GM11168 (cell line): ENCODE measurements around the gene ARHGAP28.

Experiments used
- in situ Hi-C: fragments of 300-500 bp; cut with MboI; formaldehyde crosslinking; loops from one replicate; pipeline ENCODE4 v1.12.0; 2022; ENCODE audit warnings: low sequenced_read_pairs; ENCODE audit not compliant: unreplicated experiment

The ARHGAP28 gene

GRCh38 chr18:6948281-6949055, 219.0 kb downstream of the ARHGAP28 start:
- in situ Hi-C loops = no loop called here

- in situ Hi-C loops = no loop called here
Measured at GRCh38 chr18:6949800-6950586, 220.5 kb downstream of the ARHGAP28 start.

DNA sequence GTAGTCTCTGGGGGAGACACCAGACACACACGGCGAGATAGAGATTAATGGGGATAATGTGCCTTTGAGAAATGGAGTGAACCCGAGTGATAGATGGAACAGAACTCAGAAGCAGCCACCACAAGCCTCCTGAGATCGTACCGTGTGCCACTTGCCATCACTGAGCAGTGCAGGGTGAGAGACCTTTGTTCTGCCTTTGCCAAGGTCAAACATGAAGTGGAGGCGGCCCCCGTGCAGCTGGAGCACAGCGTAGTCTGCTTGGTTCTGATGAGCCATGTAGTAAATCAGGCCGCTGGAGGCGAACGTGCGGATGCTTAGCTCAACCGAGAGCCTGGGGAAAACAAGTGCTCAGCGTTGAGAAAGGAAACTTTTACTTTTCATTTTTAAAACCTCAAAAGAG, 221.1 kb downstream of the ARHGAP28 start:
- in situ Hi-C loops = no loop called here

GRCh38 chr18:6951336-6952090, 222.0 kb downstream of the ARHGAP28 start:
- in situ Hi-C loops = no loop called here

GRCh38 chr18:6954501-6954900, 225.0 kb downstream of the ARHGAP28 start:
- in situ Hi-C loops = no loop called here

DNA sequence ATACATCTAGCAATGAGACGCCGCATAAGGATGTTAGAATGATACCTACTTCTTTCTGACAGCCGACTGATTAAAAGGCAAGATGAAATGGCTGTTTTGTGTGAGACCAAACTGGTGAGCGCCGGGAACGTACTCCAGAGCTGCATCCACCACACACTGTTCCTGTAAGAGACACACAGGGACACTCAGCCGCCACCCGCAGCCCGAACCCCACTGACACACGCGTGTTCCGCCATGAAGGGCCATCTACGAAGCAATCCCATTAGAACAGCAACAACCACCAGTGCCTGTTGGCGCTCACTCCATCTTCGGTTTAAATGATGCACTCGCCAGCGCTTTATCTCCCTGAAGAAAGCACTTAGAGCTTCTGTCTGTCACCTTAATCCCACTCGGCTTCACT, 225.8 kb downstream of the ARHGAP28 start:
- in situ Hi-C loops = no loop called here

- in situ Hi-C loops = no loop called here
Measured at GRCh38 chr18:6956495-6956894, 227.0 kb downstream of the ARHGAP28 start.

- in situ Hi-C loops = no loop called here
Measured at GRCh38 chr18:6956999-6957398, 227.5 kb downstream of the ARHGAP28 start.

DNA sequence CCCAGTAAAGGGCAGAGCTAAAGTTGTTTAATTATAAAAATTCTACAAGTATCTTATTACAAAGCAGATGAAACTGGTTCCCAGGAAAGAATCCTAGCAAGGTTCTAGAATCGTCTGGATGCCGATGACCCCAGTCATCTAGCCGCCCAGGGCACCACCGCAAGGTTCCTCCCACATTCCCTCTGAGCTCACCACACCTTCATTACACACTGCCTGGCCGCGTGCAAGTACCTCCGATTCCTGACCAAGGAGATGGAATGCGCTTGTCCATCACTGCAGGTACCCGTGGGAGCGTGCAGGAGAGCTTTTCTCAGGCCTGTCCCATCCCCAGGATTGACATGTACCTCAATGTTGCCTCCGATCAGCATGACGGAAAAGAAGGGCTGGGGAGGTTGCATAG, 229.6 kb downstream of the ARHGAP28 start:
- in situ Hi-C loops = no loop called here

DNA sequence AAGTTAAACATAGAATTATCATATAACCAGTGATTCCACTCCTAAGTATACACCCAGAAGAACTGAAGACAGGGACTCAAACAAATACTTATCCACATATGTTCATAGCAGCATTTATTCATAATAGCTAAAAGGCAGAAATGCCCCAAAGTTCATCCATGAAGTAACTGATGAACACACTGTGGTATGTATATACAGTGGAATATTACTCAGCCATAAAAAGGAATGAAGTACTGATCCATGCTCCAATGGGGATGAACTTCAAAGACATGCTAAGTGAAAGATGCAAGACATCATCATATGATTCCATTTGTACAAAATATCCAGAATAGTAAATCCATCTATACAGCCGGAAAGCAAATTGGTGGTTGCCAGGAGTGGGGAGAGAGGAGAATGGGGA, 230.6 kb downstream of the ARHGAP28 start:
- in situ Hi-C loops = no loop called here

GRCh38 chr18:6960656-6961055, 231.1 kb downstream of the ARHGAP28 start:
- in situ Hi-C loops = no loop called here

DNA sequence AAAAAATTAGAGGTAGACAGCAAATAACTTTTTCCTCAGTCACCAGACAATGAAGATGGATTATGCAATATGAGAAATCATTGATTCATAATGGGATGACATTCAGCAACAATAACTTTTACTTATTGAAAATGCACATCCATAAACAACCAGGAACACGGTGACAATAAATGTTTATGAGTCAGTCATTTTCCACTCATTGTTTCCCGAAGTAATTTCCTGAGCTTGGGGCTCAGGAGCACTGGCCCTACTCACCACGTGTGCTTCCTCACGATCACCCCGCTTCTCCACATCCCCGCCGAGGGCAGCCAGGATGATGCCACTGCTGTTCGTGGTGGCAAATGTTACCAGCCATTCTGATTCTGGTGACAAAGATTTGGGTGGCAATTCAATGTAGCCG, 231.8 kb downstream of the ARHGAP28 start:
- in situ Hi-C loops = no loop called here

- in situ Hi-C loops = no loop called here
Measured at GRCh38 chr18:6962571-6963451, 233.3 kb downstream of the ARHGAP28 start.

DNA sequence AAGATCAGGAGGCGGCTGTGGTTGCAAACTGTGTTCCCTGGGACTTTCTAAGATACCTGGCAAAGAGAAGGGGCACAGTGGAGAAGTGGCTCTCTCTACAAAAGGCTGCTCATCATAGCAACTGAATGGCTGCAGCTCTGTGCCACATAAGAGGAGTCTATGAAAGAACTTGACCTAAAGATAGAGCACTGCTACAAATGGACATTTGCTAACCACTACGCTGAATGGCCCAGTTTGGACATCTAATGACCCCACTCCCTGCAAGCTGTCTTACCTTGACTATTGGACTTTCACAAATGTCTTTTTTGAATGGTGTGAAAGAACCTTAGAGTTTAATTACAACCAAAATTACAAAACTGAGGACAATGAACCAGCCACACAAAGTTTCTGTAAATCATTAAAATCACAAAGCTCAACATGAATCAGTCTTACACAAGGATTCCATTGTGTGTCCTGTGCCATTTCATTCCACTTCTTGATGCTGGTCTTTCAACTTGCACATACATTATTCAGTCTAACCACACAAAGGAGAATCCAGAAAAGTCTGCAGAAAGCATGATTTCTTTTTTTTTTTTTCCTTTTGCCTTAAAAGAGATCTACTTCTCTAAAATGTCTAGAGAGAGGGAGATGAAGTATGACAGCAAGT, 234.1 kb downstream of the ARHGAP28 start:
- in situ Hi-C loops = no loop called here
